GM21737 (cell line): Measurements from ENCODE around the gene CFAP58.

Source experiments
- ATAC-seq: cut with Tn5 transposase; IDR thresholded peaks from one replicate; pipeline ENCODE4 v1.9.1; 2021; ENCODE audit warnings: mild to moderate bottlenecking, moderate library complexity; ENCODE audit not compliant: unreplicated experiment

Gene CFAP58

GRCh38 chr10:104321725-104322415 lies 31.8 kb upstream of the CFAP58 start:
- no peak for ATAC-seq

- ATAC-seq = no peak
These were observed 31.2 kb upstream of the CFAP58 start for GRCh38 chr10:104322416-104322782.

GRCh38 chr10:104323085-104323484 lies 30.5 kb upstream of the CFAP58 start:
- no peak for ATAC-seq

GRCh38 chr10:104323760-104324201 lies 29.9 kb upstream of the CFAP58 start:
- ATAC-seq = no peak

- ATAC-seq = no peak
These were observed 29.4 kb upstream of the CFAP58 start for GRCh38 chr10:104324221-104324686.

- ATAC-seq = no peak
These were observed 28.7 kb upstream of the CFAP58 start for GRCh38 chr10:104324931-104325330.

- no peak for ATAC-seq
These were observed 27.9 kb upstream of the CFAP58 start for GRCh38 chr10:104325436-104326435.

- no peak for ATAC-seq
These were observed 26.5 kb upstream of the CFAP58 start for GRCh38 chr10:104326991-104327610.

- no peak for ATAC-seq
These were observed 25.6 kb upstream of the CFAP58 start for GRCh38 chr10:104327745-104328645.

GRCh38 chr10:104328646-104328895 lies 25.1 kb upstream of the CFAP58 start:
- ATAC-seq = no peak

GRCh38 chr10:104328896-104329710 lies 24.5 kb upstream of the CFAP58 start:
- peak; percentile 45 for ATAC-seq

GRCh38 chr10:104329735-104330134 lies 23.9 kb upstream of the CFAP58 start:
- no peak for ATAC-seq

- ATAC-seq = no peak
These were observed 23.2 kb upstream of the CFAP58 start for GRCh38 chr10:104330168-104331110.

GRCh38 chr10:104331208-104331838 lies 22.3 kb upstream of the CFAP58 start:
- no peak for ATAC-seq

GRCh38 chr10:104332243-104333031 lies 21.2 kb upstream of the CFAP58 start:
- no peak for ATAC-seq

GRCh38 chr10:104333032-104333727 lies 20.5 kb upstream of the CFAP58 start:
- no peak for ATAC-seq
